Stimulated activated CD4-positive, alpha-beta T cell treated with anti-CD3 and anti-CD28 coated beads, TNF-alpha, amount 100 ng/mL, for 48 hours (primary cell): Measurements from ENCODE around the gene KLHL17.
"Not testable (repeated sequence)": the region's sequence is repeated elsewhere in the genome, so short reads cannot be mapped to it uniquely, and the experiment has no call there.

ENCODE experiments used
- DNase-seq, 3 donors: peaks; one replicate each; pipeline ENCODE4 v3.0.0-alpha.2; 2020; ENCODE audit warnings: low read depth in 3 of 3

KLHL17 gene

GRCh38 chr1:936348-937264 lies 23.8 kb upstream of the KLHL17 start:
- no peak for DNase-seq

- DNase-seq, result no peak
Observed at GRCh38 chr1:937521-937920, 22.9 kb upstream of the KLHL17 start.

GRCh38 chr1:938088-938683 lies 22.2 kb upstream of the KLHL17 start:
- no peak for DNase-seq

- DNase-seq, result no peak
Observed at GRCh38 chr1:938711-939489, 21.5 kb upstream of the KLHL17 start.

- DNase-seq, result no peak
Observed at GRCh38 chr1:939511-940106, 20.8 kb upstream of the KLHL17 start.

- no peak for DNase-seq
Observed at GRCh38 chr1:940107-941014, 20.0 kb upstream of the KLHL17 start.

GRCh38 chr1:941015-941587 lies 19.3 kb upstream of the KLHL17 start:
- no peak for DNase-seq

- DNase-seq, result no peak
Observed at GRCh38 chr1:941588-942383, 18.6 kb upstream of the KLHL17 start.

GRCh38 chr1:942411-942821 lies 18.0 kb upstream of the KLHL17 start:
- no peak for DNase-seq

- DNase-seq, result no peak
Observed at GRCh38 chr1:942864-943533, 17.4 kb upstream of the KLHL17 start.

- no peak for DNase-seq
Observed at GRCh38 chr1:943545-944340, 16.6 kb upstream of the KLHL17 start.

GRCh38 chr1:944341-945325 lies 15.8 kb upstream of the KLHL17 start:
- DNase-seq, result no peak

GRCh38 chr1:945688-946556 lies 14.5 kb upstream of the KLHL17 start:
- no peak for DNase-seq

GRCh38 chr1:946811-947210 lies 13.6 kb upstream of the KLHL17 start:
- not testable (repeated sequence) for DNase-seq

GRCh38 chr1:947958-948357 lies 12.4 kb upstream of the KLHL17 start:
- no peak for DNase-seq

- DNase-seq, result no peak
Observed at GRCh38 chr1:950268-950667, 10.1 kb upstream of the KLHL17 start.
